Measurements from ENCODE around the gene SZRD1. TPM values are rescaled to one million over a fixed set of nuclear protein-coding genes. Genes with fewer than 3 reads are reported as not detected.

Gene SZRD1
- total RNA-seq, 4 donors from 2014 or later, result 85.8 to 117 (median 99.4) TPM

GRCh38 chr1:16398371-16398953, 31.4 kb downstream of the SZRD1 start:
- ATAC-seq, result no peak
- Histone ChIP-seq H3K4me3 (no peak overlapping the region), H3K9me3 (no peaks in the 10 kb centered on the region), H3K36me3 (peaks cover 0 to 67% of the 10 kb centered on the region in 2 donors), H3K4me1 (peaks cover 0 to 15% (median 3%) of the 10 kb centered on the region in 3 donors), H3K27me3 (no peaks in the 10 kb centered on the region), H3K27ac (no peak overlapping the region)
- no CpG with 5 or more reads among the region's 5 CpGs for WGBS, 2 donors (ENCODE audit: low coverage in 1 of 2)
- no peak for TF ChIP-seq POLR2A (IDR thresholded peaks at IDR 0.05)
- TF ChIP-seq POLR2AphosphoS5 (IDR thresholded peaks at IDR 0.05), result no peak
- no peak for TF ChIP-seq EP300 (IDR thresholded peaks at IDR 0.05)
- TF ChIP-seq CTCF (IDR thresholded peaks at IDR 0.05), result no peak

- Histone ChIP-seq H3K27me3 (no peaks in the 10 kb centered on the region), H3K4me3 (no peak overlapping the region), H3K36me3 (peaks cover 0 to 24% of the 10 kb centered on the region in 2 donors), H3K4me1 (no peaks in the 10 kb centered on the region), H3K9me3 (no peaks in the 10 kb centered on the region), H3K27ac (no peak overlapping the region)
- ATAC-seq, result no peak
- TF ChIP-seq POLR2AphosphoS5 (IDR thresholded peaks at IDR 0.05), result no peak
- no peak for TF ChIP-seq POLR2A (IDR thresholded peaks at IDR 0.05)
- TF ChIP-seq CTCF (IDR thresholded peaks at IDR 0.05), result no peak
- no peak for TF ChIP-seq EP300 (IDR thresholded peaks at IDR 0.05)
- WGBS, 2 donors (ENCODE audit: low coverage in 1 of 2), result 89 to 90% methylated on average over 2 to 5 of the region's 10 CpGs
Observed at GRCh38 chr1:16402742-16403141, 35.7 kb downstream of the SZRD1 start.

- Histone ChIP-seq H3K9me3 (no peaks in the 10 kb centered on the region), H3K27ac (no peak overlapping the region), H3K4me3 (no peak overlapping the region), H3K27me3 (no peaks in the 10 kb centered on the region), H3K4me1 (no peaks in the 10 kb centered on the region), H3K36me3 (no peaks in the 10 kb centered on the region)
- TF ChIP-seq EP300 (IDR thresholded peaks at IDR 0.05) (no peak), POLR2A (IDR thresholded peaks at IDR 0.05) (no peak), POLR2AphosphoS5 (IDR thresholded peaks at IDR 0.05) (no peak), CTCF (IDR thresholded peaks at IDR 0.05) (no peak)
- no peak for ATAC-seq
- WGBS, 2 donors (ENCODE audit: low coverage in 1 of 2), result 55 to 72% methylated on average over 4 to 5 of the region's 5 CpGs
Observed at GRCh38 chr1:16405441-16405840, 38.4 kb downstream of the SZRD1 start.

- no peaks in the 10 kb centered on the region for H3K4me1 ChIP-seq
- ATAC-seq, result no peak
- no peaks in the 10 kb centered on the region for H3K9me3 ChIP-seq
- no peak overlapping the region for H3K4me3 ChIP-seq
- 78 to 86% methylated on average over 1 to 3 of the region's 9 CpGs for WGBS, 2 donors (ENCODE audit: low coverage in 1 of 2)
- H3K27me3 ChIP-seq, result no peaks in the 10 kb centered on the region
- no peaks in the 10 kb centered on the region for H3K36me3 ChIP-seq
- TF ChIP-seq POLR2AphosphoS5 (IDR thresholded peaks at IDR 0.05) (no peak), EP300 (IDR thresholded peaks at IDR 0.05) (no peak), CTCF (IDR thresholded peaks at IDR 0.05) (no peak), POLR2A (IDR thresholded peaks at IDR 0.05) (no peak)
- H3K27ac ChIP-seq, result no peak overlapping the region
Observed at GRCh38 chr1:16406868-16407267, 39.8 kb downstream of the SZRD1 start.

- ATAC-seq, result no peak
- no peaks in the 10 kb centered on the region for H3K27me3 ChIP-seq
- H3K27ac ChIP-seq, result no peak overlapping the region
- no peak overlapping the region for H3K4me3 ChIP-seq
- H3K9me3 ChIP-seq, result no peaks in the 10 kb centered on the region
- H3K36me3 ChIP-seq, result no peaks in the 10 kb centered on the region
- no peaks in the 10 kb centered on the region for H3K4me1 ChIP-seq
- TF ChIP-seq POLR2A (IDR thresholded peaks at IDR 0.05) (no peak), POLR2AphosphoS5 (IDR thresholded peaks at IDR 0.05) (no peak), EP300 (IDR thresholded peaks at IDR 0.05) (no peak), CTCF (IDR thresholded peaks at IDR 0.05) (no peak)
- 87 to 97% methylated on average over 3 of the region's 25 CpGs for WGBS, 2 donors (ENCODE audit: low coverage in 1 of 2)
Observed at GRCh38 chr1:16409536-16410152, 42.6 kb downstream of the SZRD1 start.

All from gastroesophageal sphincter (tissue), 4 donors.